ENCODE results near the gene ACTN2. TPM values are rescaled to one million over a fixed set of nuclear protein-coding genes. Genes with fewer than 3 reads are reported as not detected.

The ACTN2 gene
- total RNA-seq, 1 donor from 2014 or later: 1.5 TPM

DNA sequence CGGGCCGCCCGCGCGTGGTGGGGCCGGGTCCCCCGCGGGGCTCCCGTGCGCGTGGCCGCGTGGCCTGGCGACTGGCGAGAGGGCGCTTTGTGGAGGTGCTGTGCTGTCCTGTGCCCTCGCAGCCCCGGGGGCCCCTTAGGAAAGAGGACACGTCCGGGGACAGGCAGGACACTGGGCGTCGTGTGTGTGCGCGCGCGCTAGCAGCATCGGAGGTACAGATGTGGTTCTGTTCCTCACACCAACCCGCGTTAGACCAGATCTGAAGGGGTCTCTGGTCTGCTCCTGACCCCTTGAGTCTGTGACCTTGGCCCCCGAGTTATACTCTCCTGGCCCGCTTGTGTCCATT lies 489 bp downstream of the ACTN2 start:
- no peak for DNase-seq (ENCODE audit: extremely low spot score in 2 of 2)

DNA sequence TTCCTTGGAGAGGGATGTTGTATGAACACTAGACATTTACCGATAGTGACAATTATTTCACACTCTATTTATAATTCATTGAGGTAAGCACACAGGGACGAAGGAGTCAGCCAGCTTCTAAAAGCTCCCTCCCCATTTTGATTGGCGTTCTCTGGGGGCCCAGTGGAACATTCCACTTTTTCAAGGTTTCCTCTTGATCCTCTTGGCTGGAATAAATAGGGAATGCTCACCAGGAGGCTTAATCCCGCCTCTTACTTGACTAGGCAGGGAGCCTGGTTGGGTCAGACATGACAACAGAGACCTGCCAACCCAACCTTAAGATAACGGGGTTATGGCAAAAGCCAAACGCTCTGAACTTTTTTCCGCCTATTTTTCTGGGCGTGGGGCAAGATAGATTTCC lies 974 bp downstream of the ACTN2 start:
- Histone ChIP-seq H3K36me3 (no peaks in the 10 kb centered on the region), H3K27ac (no peak overlapping the region), H3K4me1 (peaks cover 11% of the 10 kb centered on the region), H3K27me3 (no peaks in the 10 kb centered on the region), H3K9me3 (no peaks in the 10 kb centered on the region), H3K4me3 (peak overlapping the region in 1 of 2 donors; percentile 53)
- no peak for DNase-seq (ENCODE audit: extremely low spot score in 2 of 2)
- TF ChIP-seq, protein P1, sequence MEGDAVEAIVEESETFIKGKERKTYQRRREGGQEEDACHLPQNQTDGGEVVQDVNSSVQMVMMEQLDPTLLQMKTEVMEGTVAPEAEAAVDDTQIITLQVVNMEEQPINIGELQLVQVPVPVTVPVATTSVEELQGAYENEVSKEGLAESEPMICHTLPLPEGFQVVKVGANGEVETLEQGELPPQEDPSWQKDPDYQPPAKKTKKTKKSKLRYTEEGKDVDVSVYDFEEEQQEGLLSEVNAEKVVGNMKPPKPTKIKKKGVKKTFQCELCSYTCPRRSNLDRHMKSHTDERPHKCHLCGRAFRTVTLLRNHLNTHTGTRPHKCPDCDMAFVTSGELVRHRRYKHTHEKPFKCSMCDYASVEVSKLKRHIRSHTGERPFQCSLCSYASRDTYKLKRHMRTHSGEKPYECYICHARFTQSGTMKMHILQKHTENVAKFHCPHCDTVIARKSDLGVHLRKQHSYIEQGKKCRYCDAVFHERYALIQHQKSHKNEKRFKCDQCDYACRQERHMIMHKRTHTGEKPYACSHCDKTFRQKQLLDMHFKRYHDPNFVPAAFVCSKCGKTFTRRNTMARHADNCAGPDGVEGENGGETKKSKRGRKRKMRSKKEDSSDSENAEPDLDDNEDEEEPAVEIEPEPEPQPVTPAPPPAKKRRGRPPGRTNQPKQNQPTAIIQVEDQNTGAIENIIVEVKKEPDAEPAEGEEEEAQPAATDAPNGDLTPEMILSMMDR (IDR thresholded peaks at IDR 0.05): no peak
- TF ChIP-seq POLR2AphosphoS5 (IDR thresholded peaks at IDR 0.05; ENCODE audit: insufficient read depth in 1 of 2, low read depth in 1 of 2) (no peak), POLR2A (IDR thresholded peaks at IDR 0.05) (no peak)
- intact Hi-C loops (cut with DNase I): no loop called here

More for the DNA sequence above, 489 bp downstream of the ACTN2 start:
- H3K4me1 ChIP-seq: peaks cover 11% of the 10 kb centered on the region
- no peaks in the 10 kb centered on the region for H3K9me3 ChIP-seq
- no peaks in the 10 kb centered on the region for H3K36me3 ChIP-seq
- no peaks in the 10 kb centered on the region for H3K27me3 ChIP-seq
- intact Hi-C loops (cut with DNase I): no loop called here
- H3K27ac ChIP-seq: no peak overlapping the region
- no peak for TF ChIP-seq POLR2AphosphoS5 (IDR thresholded peaks at IDR 0.05; ENCODE audit: insufficient read depth in 1 of 2, low read depth in 1 of 2)
- no peak for TF ChIP-seq POLR2A (IDR thresholded peaks at IDR 0.05)
- TF ChIP-seq, protein P1 (IDR thresholded peaks at IDR 0.05): no peak
- H3K4me3 ChIP-seq: peak overlapping the region; percentile 43 to 53

- Histone ChIP-seq H3K4me3 (no peak overlapping the region), H3K36me3 (no peaks in the 10 kb centered on the region), H3K27me3 (no peaks in the 10 kb centered on the region), H3K9me3 (no peaks in the 10 kb centered on the region), H3K4me1 (peaks cover 11% of the 10 kb centered on the region), H3K27ac (no peak overlapping the region)
- TF ChIP-seq POLR2AphosphoS5 (IDR thresholded peaks at IDR 0.05; ENCODE audit: insufficient read depth in 1 of 2, low read depth in 1 of 2): no peak
- TF ChIP-seq, protein P1 (IDR thresholded peaks at IDR 0.05): no peak
- TF ChIP-seq POLR2A (IDR thresholded peaks at IDR 0.05): no peak
- intact Hi-C loops (cut with DNase I): no loop called here
- no peak for DNase-seq (ENCODE audit: extremely low spot score in 2 of 2)
These were observed 2.4 kb downstream of the ACTN2 start for GRCh38 chr1:236688705-236689104.

DNA sequence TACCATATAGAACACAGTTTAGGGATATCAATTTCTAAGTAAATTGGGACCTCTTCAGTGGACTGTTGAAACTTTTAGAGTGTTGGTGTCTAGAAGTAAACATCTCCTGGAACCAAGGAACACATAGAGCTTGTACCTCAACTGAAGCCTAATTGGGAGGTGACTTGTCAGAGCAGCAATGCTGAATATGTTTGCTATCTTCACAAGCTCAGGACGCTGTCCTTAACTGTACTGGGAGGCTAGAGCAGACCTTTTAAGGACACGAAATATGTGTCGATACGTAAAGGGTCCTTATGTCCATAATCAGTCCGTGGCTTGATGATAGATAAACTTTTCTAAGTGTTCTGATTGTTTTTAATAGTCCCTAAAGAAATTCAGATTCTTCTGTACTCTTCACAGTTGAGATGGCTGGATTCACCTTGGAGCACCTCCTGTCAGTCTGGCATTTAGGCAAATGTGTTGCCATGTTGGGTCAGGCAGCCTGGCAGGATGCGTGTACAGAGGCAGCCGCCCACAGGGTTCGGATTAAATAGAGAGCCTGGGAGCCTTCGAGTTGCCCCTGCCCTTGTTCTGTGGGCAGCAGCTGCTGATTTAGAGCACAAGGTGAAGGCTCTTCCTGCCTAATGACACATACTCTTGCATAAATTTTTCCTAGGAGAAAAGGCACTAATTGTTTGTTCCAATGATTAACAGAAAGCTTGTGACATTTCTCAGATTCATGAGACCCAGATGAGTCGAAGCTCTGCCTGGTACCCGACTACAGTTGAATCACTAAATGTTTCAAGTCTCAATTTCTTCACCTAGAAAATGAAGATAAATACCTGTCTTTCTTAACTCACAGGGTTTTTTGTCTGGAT lies 3.6 kb downstream of the ACTN2 start:
- Histone ChIP-seq H3K9me3 (no peaks in the 10 kb centered on the region), H3K36me3 (no peaks in the 10 kb centered on the region), H3K4me1 (peaks cover 11% of the 10 kb centered on the region), H3K27me3 (no peaks in the 10 kb centered on the region), H3K4me3 (no peak overlapping the region), H3K27ac (no peak overlapping the region)
- intact Hi-C loops (cut with DNase I): no loop called here
- no peak for TF ChIP-seq POLR2A (IDR thresholded peaks at IDR 0.05)
- no peak for TF ChIP-seq POLR2AphosphoS5 (IDR thresholded peaks at IDR 0.05; ENCODE audit: insufficient read depth in 1 of 2, low read depth in 1 of 2)
- TF ChIP-seq, protein P1 (IDR thresholded peaks at IDR 0.05): no peak
- DNase-seq (ENCODE audit: extremely low spot score in 2 of 2): no peak

DNA sequence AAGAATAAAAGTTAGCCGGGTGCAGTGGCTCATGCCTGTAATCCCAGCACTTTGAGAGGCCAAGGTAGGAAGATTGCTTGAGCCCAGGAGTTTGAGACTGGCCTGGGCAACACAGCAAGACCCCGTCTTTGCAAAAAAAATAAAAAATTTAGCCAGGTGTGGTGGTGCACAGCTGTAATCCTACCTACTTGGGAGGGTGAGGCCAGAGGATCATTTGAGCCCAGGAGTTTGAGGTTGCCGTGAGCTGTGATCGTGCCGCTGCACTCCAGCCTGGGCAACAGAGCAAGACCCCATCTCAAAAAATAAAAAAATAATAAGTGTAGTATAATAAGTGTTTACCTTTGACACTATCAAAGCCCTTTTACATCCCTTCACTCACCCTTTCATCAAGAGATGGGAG lies 5.0 kb downstream of the ACTN2 start:
- Histone ChIP-seq H3K9me3 (no peaks in the 10 kb centered on the region), H3K4me1 (peaks cover 11% of the 10 kb centered on the region), H3K27me3 (no peaks in the 10 kb centered on the region), H3K4me3 (no peak overlapping the region), H3K27ac (no peak overlapping the region), H3K36me3 (no peaks in the 10 kb centered on the region)
- DNase-seq (ENCODE audit: extremely low spot score in 2 of 2): no peak
- TF ChIP-seq, protein P1 (IDR thresholded peaks at IDR 0.05): no peak
- TF ChIP-seq POLR2AphosphoS5 (IDR thresholded peaks at IDR 0.05; ENCODE audit: insufficient read depth in 1 of 2, low read depth in 1 of 2): no peak
- TF ChIP-seq POLR2A (IDR thresholded peaks at IDR 0.05): no peak
- intact Hi-C loops (cut with DNase I): no loop called here
